ENCODE data around the gene MAJIN.
"Not testable (repeated sequence)": the region's sequence is repeated elsewhere in the genome, so short reads cannot be mapped to it uniquely, and the experiment has no call there.

DNA sequence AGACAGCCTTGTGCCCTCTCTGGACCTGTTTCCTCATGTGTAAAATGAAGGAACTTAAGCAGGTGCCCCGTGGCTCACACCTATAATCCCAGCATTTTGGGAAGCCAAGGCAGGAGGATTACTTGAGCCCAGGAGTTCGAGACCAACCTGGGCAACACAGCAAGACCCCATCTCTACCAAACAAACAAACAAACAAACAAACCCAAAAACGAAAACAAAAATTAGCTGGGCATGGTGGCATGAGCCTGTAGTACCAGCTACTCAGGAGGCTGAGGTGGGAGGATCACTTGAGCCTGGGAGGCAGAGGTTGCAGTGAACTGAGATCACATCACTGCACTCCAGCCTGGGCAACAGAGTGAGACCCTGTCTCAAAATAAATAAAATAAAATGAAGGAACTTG, 32.1 kb upstream of the MAJIN start:
- not testable (repeated sequence) for TF ChIP-seq POLR2A, POLR2AphosphoS5 (IDR thresholded peaks at IDR 0.05; ENCODE audit: low read depth, low read length)
